ENCODE results near the gene NXN.
A peak's percentile ranks its signal among the peaks of the same experiment; 100 is the strongest.
"Not testable (repeated sequence)": the region's sequence is repeated elsewhere in the genome, so short reads cannot be mapped to it uniquely, and the experiment has no call there.

The NXN gene

DNA sequence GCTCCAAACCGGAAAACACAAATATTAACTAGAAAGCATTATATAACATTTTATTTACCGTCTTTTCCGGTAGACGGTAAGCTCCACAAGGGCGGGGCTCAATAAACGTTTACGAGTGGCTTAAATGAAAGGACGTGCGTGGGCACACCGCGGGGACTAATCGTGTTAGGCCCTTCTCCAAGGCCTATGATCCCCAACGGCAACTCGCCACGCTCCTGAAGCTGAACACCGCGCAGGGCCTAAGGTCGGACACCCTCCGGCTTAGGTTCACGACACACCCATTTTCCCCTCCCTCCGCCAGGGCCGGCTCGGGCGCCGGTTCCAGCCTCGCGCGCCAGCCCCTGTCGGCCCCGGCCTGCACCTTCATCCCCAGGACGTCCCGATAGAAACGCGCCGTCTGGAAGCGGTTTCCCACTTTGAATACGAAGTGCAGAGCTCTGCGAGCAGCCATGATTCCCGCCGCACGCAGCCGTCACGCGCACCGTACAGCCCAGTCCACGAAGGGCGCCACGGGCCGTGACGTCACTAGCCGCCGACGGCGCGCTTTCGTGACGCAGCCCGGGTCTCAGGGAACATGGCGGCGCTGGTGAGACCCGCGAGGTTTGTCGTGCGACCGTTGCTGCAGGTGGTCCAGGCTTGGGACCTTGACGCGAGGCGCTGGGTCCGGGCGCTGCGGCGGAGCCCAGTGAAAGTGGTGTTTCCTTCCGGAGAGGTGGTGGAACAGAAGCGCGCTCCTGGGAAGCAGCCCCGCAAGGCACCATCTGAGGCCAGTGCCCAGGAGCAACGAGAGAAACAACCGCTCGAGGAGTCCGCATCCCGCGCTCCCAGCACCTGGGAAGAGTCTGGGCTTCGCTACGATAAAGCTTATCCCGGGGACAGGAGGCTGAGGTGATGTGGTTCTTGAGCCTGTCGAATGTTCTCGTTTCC, 197.5 kb downstream of the NXN start, which contains the start of the genes GLOD4 and MRM3:
TSS of gene GLOD4 (minus strand) at position 476 of the 927 bp plus-strand sequence. CDS start at position 451, 25 bp downstream.
TSS of gene MRM3 (plus strand) at position 549 of the 927 bp plus-strand sequence. CDS start at position 575, 26 bp downstream.
- intact Hi-C loops (cut with DNase I), result loop anchor here (5.0 to 10.0 kb wide), 2 partner anchors 47 to 215 kb away; partner anchors contain the start of genes TIMM22 and TLCD3A

DNA sequence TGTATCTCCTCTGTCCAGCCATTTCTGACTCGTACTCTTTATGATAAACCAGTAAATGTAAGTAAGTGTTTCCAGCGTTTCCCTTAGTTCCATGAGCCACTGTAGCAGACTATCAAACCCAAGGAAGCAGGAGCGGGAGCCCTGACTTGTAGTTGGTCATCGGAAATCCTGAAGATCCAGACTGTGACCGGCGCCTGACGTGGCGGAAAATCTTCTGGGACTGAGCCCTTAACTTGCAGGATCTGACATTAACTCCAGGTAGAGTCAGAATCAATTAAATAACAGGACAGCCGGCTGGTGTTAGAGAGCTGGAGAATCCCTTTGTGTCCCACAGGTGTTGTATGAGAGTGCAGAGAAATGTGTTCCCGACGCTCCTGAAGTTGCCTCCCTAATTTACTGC, 201.5 kb downstream of the NXN start:
- no peak for DNase-seq
- intact Hi-C loops (cut with DNase I), result no loop called here

More for the DNA sequence above, 197.5 kb downstream of the NXN start, which contains the start of the genes GLOD4 and MRM3:
- DNase-seq, result peak; percentile 87 to 98 (median 95)

DNA sequence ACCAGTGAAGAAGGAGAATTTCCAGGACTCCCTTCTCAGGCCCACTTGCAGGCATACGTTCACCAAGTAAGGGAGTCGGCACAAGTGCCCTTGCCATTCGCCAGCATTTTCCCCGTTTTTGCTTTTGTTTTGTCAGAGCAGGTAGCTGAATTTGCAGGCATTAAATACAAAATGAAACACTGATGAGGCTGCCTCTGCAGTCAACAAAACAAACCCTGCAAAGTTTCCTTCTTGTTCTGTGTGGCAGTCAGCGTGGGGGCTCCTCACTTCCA, 205.3 kb downstream of the NXN start:
- no peak for DNase-seq
- intact Hi-C loops (cut with DNase I), result no loop called here

DNA sequence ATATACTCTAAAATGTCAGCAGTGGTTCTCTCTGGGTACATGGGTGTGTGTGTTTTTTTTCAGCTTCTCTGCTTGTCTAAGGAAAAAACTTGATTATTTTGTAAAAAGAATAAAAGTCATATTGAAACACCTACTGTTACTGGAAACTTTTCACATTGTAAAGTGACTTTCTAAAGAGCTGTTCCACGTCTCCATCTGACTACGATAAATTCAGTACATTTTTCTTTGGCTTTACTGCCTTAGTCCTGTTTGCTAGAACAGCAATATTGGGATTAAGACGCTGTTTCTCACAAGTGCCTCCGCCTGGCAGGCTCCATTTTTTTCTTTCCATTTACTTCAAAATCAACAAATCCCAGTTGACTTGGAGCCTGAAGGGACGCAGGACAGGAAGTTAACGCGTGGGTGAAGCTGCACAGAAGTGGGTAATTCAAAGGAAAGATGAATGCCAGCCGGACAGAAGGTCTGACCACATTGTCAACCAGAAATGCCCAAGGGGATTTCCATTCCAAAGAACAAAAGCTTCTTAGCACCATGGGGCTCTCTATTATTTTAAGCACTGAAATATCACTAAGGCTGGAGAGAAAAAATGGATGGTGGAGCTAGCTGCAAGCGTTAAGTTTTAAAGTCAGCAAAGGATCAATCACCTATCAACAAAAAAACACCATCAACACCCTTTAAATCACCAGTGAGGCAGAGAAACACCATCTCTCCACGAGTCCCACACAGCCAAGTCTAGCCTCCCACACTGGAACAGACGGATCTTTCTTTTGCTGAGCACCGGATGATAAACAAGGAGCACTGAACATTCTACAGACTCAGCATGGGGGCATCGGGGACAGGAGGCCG, 205.9 kb downstream of the NXN start:
- intact Hi-C loops (cut with DNase I), result no loop called here
- DNase-seq, result no peak

DNA sequence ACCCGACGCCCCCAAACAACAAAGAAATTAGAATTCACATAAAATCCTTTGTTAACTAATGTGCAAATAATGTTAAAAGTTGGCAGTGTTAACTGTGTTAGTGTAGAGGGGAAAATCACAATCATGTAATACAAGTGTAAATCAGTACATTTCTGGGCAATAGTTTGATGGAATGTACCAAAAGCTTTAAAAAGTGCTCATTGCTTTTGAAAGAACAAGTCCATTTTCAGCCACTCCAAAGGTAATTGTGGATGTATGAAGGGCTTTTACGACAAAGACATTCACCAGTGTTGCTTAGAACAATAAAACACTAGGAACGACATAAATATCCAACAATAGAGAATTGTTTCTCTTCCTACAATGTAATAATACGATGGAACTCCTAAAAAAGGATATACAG, 206.6 kb downstream of the NXN start:
- intact Hi-C loops (cut with DNase I), result no loop called here
- no peak for DNase-seq

DNA sequence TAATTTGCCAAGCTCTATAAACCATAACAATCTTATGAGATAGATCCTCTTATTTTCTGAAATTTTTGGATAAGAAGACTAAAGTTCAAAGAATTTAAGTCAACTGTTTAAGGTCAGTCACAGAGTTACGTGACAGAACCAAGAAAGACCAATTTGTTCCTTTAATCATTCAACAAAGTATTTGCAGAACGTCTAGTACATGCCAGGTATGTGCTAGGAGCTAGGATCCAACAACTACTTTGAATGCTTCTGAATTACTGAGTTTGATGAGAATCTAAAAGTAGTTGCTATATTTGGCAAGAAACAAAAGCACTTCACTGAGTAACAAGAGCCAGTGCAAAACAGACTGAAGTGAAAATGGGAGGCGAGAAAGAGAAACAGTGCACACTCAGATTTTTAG, 212.5 kb downstream of the NXN start:
- intact Hi-C loops (cut with DNase I), result no loop called here

DNA sequence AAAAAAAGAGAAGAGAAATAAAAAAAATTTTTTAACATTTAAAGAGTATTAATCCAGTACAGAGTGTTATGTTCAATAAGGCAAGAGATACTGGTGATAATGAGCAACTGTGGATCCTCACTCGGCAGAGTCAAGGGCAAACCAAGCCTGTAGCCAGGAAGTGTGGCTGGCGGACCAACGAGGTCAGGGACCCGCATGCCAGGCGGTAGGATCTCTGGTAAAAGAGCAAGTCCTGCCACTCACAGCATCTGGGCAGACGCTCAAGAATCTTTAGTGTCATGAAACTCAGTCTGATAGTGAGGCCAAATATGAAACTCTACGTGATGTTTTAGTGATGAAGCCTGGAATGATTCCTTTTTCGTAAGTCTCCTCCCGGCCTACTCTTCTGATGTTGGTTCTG, 219.2 kb downstream of the NXN start:
- DNase-seq, result no peak
- intact Hi-C loops (cut with DNase I), result no loop called here

More for the DNA sequence above, 212.5 kb downstream of the NXN start:
- DNase-seq, result no peak

DNA sequence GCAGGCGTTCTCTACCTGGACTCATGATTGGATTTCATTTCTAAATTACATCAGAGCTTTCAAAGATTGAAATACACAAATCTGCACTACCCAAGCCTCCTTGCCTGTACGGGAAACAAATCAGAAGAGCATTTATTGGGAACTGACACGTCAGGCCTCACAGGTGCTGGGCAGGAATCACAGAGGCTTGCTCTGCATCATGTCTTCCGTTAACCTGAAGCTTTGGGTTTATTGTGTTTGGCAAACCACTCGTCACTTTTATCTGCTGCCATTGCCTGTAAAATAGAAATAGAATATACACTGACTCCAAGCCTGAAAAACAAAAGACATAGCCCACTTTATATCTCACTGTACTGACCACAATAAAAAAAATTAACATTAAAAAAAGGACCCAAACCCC, 219.6 kb downstream of the NXN start:
- DNase-seq, result no peak
- intact Hi-C loops (cut with DNase I), result no loop called here

DNA sequence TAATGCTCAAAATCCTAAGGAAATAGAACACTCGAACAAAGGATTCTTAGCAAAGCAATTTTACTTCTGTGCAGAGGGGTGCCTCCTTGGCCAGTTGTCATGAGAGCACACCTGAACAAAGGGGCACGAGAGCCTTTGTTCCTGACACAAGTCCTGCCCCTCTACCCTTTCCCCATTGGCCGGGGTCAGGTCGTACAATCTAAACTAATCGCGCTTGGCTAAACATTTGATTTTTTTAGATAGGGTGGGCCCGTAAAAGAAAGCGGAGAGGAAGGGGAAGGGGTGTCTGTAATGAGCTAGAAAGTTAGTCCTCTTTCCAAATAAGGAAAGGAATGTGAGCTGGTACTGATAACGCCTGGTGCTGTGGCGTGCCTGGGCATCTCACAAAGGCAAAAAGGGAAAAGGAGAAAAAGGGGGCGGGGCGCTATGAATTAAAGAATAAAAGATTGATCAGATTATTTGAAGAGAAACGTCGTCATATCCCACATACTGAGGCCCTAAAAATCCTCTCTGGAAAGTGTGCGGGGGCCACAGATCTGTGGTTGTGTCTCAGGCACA, 223.5 kb downstream of the NXN start:
- DNase-seq; intact Hi-C loops (cut with DNase I): not testable (repeated sequence)

DNA sequence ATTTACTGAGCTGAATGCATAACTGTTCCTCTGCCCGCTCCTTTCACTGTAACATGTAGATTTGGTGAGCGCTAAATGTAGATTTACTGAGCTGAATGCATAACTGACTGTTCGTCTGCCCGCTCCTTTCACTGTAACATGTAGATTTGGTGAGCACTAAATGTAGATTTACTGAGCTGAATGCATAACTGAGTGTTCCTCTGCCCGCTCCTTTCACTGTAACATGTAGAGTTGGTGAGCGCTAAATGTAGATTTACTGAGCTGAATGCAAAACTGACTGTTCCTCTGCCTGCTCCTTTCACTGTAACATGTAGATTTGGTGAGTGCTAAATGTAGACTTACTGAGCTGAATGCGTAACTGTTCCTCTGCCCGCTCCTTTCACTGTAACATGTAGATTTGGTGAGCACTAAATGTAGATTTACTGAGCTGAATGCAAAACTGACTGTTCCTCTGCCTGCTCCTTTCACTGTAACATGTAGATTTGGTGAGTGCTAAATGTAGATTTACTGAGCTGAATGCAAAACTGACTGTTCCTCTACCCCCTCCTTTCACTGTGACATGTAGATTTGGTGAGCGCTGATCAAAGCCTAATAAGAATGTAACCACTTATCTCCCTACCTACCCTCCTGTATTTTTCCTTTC, 224.1 kb downstream of the NXN start:
- DNase-seq; intact Hi-C loops (cut with DNase I): not testable (repeated sequence)

DNA sequence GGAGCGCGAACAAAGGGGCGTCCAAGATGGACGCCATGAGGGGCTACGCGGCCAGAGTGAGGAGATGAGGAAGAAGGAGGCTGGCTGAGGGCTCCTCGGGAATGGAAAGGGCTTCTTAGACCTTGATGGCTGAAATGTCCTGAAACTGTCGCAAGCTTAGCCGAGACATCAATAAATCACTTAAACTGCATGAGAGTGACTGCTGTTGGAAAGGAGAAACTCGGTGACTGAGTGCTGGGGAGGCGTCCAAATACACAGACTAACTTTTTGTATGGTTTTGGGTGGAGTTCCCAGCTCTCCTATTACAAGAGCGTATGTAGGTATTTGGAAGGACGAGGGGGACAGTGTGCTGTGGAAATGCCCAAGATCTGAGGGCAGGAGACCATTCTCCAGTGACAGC, 226.2 kb downstream of the NXN start:
- intact Hi-C loops (cut with DNase I), result no loop called here
- no peak for DNase-seq

DNA sequence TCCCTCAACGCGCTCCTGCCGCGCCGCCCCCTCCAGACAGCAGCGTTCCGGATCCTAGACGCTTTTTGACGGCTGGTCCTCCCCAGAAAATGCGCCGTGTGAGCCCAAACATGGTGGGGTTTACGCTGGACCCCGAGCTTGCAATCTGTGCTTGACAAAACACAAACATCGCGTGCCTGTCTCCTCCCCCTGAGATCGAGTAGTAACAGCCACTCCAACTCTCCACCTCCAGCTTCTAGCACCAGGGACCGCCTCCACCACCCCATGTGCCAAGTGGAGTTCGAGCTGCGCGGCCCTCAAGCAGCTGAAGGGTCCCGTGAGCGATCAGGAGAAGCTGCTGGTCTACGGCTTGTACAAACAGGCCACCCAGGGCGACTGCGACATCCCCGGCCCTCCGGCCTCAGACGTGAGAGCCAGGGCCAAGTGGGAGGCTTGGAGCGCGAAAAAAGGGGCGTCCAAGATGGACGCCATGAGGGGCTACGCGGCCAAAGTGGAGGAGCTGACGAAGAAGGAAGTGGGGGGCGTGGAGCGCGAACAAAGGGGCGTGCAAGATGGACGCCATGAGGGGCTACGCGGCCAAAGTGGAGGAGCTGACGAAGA, 226.9 kb downstream of the NXN start:
- DNase-seq, result peak in 41 of 42 donors; percentile 4 to 72 (median 37)
- intact Hi-C loops (cut with DNase I), result no loop called here

DNA sequence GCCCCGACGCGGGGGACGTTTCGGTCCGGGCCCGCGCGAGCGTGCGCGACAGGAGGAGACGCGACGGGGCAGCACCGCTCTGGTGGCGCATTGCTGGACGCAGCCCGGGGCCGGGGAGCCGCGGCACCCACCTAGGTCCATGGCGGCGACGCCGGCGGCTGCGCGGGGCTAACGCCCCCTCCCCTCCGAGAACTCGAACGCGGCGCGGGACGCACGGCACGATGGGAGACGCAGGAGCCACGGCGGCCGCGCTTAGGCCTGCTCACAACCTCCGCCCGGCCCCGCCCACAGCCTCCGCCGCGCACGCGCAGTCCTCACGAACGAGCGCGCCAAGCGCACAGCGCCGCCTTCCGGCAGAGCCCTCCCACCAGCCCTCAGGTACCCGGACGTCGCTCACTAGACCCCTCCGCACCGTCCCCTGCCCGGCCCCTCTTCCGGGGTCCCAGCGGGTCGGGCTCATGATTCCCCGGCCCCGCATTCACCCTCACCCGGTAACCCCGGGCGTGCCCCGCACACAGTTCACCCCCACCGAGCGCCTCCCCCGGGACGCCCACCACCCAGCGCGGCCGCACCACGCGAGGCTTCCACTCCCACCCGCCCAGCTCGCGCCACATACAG, 227.5 kb downstream of the NXN start, which contains the start of gene GEMIN4:
TSS of gene GEMIN4 (minus strand) at position 263 of the 618 bp plus-strand sequence. CDS start at position 141, 122 bp downstream.
- DNase-seq, result peak; percentile 72 to 97 (median 94)
- intact Hi-C loops (cut with DNase I), result no loop called here

DNA sequence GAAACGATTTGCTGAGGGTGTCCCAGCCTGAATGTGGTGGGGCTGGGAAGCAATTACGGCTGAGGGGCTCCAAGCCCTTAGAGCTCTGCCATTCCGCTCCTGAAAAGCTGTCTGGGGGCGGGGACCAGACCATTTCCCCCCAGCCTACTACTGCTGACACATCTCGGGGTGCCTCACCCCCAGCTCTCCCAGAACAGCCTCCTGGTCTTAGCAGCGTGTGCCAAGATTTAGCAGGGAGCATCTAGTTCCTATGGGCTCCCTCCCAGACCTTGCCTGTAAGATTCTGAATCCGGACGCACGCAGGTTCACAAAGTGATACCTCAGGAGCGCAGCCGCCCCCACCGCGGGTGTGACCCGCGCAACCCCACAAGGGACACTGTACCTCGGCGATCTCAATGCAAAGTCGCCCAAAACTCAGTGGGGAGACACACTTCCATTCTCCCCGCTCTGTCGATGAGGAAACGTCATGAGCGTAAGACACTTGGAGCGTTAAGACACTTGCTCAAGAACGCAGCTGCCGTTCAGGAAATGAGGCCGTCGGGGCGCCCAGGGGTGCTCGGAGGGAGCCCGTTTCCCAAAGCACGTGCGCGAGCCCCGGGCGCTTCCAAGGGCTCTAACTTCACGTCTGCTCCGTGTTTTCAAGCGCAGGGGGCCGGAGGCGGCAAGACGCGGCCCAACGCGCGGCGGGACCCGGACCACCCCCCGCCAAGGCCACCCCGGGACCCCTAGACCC, 228.1 kb downstream of the NXN start:
- intact Hi-C loops (cut with DNase I), result no loop called here
- peak in 21 of 42 donors; percentile 4 to 48 (median 19) for DNase-seq

DNA sequence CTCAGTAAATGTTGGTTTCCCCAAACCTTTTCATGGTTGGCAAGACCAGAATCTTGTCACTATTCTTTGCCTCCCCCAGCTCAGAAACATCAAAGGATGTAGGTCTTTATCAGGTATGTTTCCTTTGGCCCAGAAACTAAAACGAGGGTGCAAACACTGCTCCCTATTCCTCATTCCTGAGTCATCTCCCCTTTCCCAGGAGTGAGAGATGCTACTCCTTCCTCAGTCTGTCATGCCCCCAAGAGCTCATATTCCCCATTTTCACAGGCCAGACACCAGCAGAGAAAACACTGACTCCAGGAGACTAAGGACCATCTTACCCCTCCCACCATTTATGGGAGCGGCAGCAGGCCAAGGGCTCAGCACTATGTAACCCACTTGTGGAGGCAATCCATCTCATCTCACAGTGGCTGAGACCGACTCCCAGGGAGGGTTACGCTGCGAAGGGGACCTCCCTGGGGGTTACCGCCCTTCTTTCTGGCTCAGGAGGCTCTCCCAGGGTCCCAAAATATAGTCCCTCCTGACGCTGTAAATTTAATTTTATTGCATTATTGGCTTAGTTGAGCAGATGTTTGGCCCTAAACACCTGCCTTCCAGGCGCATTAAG, 229.0 kb downstream of the NXN start:
- intact Hi-C loops (cut with DNase I), result no loop called here
- no peak for DNase-seq

DNA sequence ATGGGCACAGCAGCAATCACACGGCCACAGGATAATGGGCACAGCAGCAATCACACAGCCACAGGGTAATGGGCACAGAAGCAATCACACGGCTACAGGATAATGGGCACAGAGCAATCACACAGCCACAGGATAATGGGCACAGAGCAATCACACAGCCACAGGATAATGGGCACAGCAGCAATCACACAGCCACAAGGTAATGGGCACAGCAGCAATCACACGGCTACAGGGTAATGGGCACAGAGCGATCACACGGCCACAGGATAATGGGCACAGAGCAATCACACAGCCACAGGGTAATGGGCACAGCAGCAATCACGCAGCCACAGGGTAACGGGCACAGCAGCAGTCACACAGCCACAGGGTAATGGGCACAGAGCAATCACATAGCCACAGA, 230.2 kb downstream of the NXN start:
- DNase-seq; intact Hi-C loops (cut with DNase I): not testable (repeated sequence)
